Measurements from ENCODE around the gene TNS1.
A peak's percentile ranks its signal among the peaks of the same experiment; 100 is the strongest.

TNS1 gene

DNA sequence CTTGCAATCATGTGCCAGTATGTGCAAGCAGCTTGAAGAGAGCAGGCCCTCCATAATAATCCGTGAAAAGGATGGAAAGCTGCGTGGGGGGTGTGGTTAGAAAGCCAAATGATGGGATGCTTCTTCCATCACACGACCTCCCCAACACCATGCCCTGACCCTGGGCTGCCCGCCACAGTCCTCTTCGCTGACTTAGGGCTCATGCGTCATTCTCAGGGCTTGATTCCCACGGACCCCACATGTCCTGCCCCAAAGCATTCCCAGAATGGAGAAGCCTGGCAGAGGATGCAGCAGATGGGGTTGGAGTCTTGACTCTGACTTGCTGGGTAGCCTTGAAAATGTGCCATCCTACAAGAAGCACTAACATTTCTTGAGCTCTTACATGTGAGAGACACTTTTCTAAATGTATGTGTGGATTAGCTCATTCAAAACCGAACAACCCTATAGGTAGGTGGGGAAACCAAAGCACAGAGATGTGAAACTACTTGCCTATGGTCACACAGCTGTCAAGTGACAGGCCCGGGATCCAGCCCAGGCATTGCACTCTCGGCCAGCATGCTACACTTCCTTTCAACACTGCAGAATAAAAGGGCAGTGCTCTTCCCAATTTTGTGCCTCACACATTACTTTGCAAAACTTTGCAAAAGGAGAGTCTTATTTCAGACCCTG is 3.7 kb downstream of the TNS1 start:
- DNase-seq = no peak

- DNase-seq = no peak
These were observed 5.3 kb downstream of the TNS1 start for GRCh38 chr2:217997510-217997909.

DNA sequence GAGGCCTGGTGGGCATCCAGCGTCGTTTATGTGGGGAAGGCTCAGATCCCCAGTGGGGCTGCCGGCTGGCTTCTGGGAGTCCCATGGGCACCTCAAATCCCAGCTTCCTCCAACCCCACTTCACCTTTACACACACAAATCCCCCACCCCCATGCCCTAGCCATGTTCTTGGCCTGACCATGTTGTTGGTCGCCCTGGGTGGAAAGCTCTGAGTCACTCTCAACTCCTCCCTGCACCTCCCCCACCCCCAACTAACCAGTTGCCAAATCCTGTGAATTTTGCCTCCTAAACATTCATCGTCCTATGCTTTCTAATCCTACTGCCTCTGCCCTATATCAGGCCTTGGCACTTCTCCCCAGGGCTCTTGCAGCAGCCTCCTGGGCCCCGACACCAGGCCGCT is 6.4 kb downstream of the TNS1 start:
- no peak for DNase-seq

DNA sequence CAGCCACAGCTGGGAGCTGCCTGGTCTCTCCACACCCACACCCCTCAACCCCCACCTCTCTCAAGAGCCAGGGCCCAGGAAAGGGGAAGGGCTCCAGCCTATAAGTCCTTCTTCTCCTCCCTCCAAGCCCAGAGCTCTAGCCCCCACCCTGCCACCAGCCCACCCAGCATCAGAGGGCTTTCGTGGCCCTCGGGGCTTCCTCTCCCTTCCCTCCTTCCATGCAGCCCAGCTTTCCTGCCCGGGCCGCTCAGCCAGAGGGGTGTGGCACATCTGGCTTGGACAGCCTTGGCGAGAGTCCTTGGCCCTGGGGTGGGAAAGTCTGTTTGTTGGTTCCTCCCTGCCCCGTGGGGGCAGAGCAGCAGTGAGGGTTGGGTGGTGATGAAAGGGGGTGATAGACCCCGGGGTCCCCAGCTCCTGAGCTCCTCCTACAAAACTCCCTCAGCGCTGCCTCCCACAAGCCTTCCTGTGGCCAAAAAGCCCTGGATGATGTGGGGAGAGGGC is 7.0 kb downstream of the TNS1 start:
- no peak for DNase-seq

DNA sequence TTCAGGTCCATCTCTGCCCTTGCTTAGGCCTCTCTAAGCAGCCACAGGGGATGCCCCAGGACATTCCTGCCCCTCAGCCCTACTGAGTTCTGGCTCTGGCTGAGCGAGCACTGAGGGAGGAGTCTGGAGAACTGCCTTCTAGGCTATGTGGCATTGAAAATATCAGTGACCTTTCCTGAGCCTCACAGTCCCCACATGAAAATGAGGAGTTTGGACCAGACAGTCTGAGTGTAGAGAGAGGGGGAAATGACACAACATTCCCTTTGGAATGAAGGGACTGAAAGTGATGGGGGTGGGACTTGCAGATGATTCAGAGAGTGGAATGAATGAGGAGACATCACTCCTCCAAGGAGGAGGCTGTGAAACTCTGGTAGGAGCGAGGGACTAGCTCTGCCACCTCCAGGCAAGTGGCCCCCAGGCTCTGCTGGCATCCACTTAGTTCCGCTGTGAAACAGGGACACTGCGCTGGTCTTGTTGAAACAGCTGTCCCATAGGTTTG is 8.0 kb downstream of the TNS1 start:
- no peak for DNase-seq

GRCh38 chr2:217993817-217994463 is 8.9 kb downstream of the TNS1 start:
- DNase-seq = peak; percentile 58

GRCh38 chr2:217993138-217993537 is 9.7 kb downstream of the TNS1 start:
- DNase-seq = no peak

GRCh38 chr2:217992061-217992460 is 10.7 kb downstream of the TNS1 start:
- DNase-seq = no peak

DNA sequence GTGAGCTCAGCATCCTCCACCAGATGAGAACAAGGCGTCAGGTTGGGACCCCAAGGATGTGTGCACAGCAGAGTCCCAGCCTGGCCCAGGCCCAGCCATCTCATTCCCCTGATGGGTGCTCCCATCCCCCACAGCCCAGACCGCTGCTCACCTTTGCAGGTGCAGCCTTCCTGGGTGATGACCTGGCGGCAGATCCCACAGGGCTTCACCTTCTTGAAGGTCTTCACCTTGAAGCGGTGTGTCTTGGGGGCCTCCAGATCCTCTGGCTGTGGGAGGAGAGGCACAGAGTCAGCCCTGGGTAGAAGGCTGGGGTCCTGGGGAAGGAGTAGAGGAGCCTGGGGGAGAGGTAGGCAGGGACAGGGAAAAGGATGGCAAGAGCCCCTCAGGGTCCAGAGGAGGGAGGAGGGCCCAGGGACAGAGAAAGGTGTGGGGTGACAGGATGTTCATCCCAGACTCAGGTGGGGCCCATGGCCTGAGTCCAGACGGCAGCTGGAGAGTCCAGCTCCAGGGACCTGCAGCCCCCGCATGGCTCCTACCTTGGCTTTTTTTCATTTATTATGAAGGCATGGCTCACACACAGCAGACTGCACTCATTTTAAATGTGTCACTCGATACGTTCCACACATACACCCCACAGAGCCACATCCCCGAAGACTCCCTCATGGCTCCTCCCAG is 11.9 kb downstream of the TNS1 start:
- DNase-seq = no peak

GRCh38 chr2:217990389-217990788 is 12.4 kb downstream of the TNS1 start:
- no peak for DNase-seq

- DNase-seq = no peak
These were observed 13.4 kb downstream of the TNS1 start for GRCh38 chr2:217989221-217989948.

DNA sequence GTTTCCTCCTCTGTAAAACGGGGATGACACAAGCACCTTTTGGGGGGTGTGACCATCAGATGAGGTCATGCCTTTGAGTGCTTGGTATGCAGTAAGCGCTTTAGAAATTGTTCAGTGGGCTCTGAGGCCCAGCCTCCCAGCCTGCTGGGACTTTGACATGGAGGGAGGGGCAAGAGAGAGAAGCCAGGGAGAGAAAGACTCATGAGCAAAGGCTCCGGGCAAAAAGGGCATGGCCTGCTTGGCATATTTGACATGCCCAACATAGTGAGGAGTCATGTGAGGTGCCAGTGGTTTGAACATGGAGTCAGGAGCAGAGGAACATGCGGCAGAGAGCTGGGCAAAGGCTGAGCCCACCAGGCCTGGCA is 14.0 kb downstream of the TNS1 start:
- no peak for DNase-seq

GRCh38 chr2:217988014-217988839 is 14.6 kb downstream of the TNS1 start:
- peak; percentile 66 for DNase-seq

DNA sequence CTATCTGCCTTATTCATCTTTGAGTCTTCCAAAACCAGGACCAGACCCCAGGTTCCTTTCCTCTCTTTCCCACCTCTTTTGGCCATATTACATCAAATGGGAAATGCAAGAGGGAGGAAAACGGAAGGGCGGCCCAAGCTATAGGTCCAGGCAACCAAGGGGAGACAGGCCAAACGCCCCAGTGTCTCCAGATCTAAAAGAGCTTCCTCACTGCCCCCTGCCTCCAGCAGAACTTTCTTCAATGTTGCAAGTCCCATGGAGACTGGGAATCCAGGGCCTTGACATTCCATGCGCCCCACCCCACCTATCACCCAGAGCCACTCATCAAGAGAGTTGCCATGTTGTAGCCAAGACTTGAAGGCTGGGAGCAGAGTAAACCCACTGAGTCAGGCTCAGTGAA is 15.4 kb downstream of the TNS1 start:
- DNase-seq = no peak

DNA sequence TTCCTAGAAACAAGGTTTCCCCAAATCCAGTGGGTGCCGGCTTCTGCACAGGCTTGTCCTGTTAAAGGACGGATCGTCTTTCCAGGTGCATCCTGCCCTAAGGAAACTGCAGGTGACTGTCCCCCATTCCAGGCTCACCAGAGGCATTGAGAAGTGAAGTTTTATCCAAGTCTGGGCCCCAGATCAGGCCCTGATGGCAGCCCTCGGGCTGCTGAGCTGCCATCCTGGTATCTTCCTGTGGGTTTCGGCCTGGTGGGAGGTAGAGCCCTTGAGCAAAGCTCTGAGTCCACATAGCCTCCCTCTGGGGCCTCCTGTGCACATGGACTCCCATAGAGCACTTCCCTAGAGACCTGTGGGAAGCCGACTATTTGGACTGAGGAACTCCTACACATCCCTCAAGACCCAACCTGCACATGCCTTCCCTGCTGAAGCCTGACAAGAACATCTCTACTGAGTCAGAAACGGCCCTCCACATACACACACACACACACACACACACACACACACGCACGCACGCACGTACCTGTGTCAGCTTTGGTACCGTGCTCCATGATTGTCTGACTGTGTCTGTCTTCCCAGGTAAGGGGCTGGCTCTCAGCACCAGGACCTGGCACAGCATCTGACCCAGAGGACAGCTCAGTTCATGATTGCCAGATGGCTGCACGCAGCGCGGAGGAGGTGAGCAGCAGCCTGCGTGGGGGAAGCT is 16.4 kb downstream of the TNS1 start:
- DNase-seq = no peak

DNA sequence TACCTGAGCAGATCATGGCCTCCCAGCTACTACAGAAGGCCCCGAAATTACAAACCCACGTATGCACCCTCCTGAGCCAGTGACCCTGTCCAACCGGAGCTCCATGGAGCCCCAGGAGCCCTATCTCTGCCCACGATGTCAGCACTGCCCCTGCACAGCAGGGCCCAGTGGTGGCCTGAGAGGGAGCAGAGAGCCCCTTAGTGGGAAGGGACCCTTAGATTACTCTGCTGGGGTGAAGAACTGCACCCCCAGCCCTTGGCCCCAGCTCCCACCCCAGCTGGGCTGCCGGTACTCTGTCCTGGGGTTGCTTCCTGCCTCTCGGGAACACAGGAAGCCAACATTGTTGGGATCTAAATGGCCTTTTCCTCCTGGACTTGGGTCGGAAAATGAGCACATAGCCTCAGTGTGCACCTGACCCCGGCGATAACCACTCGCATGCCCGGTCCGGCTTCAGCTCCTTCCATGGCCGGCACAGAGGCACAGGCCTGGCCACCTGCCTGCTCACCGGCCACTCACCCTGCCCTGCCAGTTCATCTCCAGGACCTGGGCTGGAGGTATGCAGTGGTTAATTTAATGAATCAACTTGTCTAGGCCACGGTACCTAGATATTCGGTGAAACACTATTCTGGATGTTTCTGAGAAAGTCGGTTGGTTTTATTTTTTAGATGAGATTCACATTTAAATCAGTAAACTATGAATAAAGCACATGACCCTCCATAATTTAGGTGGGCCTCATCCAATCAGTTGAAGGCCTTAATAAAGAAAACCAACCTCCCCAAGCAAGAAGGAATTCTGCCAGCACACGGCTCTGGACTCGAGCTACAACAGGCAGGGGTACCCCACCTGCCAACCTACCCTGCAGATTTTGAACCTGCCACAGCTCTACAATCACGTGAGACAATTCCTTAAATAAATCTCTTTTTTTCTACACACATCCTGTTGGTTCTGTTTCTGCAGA is 19.2 kb downstream of the TNS1 start:
- DNase-seq = no peak

DNA sequence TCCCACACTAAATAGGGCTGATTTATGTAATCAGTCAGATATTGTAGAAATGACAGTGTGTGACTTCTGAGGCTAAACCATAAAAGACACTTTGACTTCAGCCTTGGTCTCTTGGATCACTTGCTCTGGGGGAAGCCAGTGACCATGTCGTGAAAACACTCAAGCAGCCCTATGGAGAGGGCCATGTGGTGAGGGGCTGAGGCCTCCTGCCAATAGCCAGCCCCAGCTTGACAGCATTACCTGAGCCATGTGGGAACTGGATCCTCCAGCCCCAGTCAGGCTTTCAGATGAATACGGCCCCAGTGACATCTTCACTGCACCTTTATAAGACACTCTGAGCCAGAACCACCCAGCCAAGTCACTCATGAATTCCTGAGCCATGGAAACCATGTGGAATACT is 20.8 kb downstream of the TNS1 start:
- DNase-seq = no peak

- DNase-seq = no peak
These were observed 21.6 kb downstream of the TNS1 start for GRCh38 chr2:217981084-217981730.

- DNase-seq = no peak
These were observed 22.2 kb downstream of the TNS1 start for GRCh38 chr2:217980591-217980990.

DNA sequence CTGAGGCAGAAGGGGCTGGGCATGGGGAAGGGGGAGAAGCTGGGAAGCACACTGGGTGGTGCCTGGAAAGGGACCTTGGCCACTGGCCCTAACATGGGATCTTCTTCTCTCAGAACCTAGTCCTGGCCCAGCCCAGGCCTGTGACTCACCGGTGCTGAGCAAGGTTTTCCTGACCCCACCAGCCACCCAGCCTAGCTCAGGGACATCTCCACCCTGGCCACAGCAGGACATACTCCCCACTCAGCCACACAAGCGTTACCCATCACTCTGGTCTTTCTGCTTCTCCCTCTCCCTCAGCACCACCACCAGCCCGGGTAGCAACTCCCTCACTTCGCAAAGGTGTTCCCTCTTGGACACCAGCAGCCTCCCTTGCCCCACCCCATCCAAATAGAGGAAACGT is 22.8 kb downstream of the TNS1 start:
- DNase-seq = no peak

Data from RPMI8226 (cell line).